H1 (cell line): Measurements from ENCODE around the gene AGBL1. TPM values are rescaled to one million over a fixed set of nuclear protein-coding genes. Genes with fewer than 3 reads are reported as not detected.

Source experiments
- CREB1 ChIP-seq: IDR thresholded peaks from 2 replicates; pipeline ENCODE4 v1.6.1; 2012; ENCODE audit warnings: inconsistent platforms
- polyA plus RNA-seq, 7 experiments: library from polyadenylated mRNA; depleted of rRNA in 3 of 7; stranded (reverse) in 5 of 7; unstranded in 2 of 7; fragments of >200 nt in 5 of 7; fragments of 200-250 nt in 2 of 7; gene quantifications; 1 replicate in 5 of 7; 2 replicates in 1 of 7; 4 replicates in 1 of 7; pipeline versions ENCODE4 v1.2.1 to v1.2.3, GENCODE V29; 2011 to 2013; ENCODE audit warnings: missing spikeins in 2 of 7, mixed read lengths in 2 of 7
- total RNA-seq: library from RNA; stranded (reverse); fragmentation: NEBNext Ultra II Directional; extraction: Animal tissue kit (Norgen Biotek cat#: 25700); gene quantifications from 2 replicates; pipeline ENCODE4 v1.2.1, GENCODE V29; 2021

The AGBL1 gene
- total and polyA plus RNA-seq, 2 of the 8 experiments (the other 6 are each of a cell fraction or from before 2014, with no cell fraction given): not detected

- no peak for TF ChIP-seq CREB1
These were observed 852.8 kb downstream of the AGBL1 start (continued) for GRCh38 chr15:86932456-86932855.
